Mesodermal cell (in vitro differentiated cells): Measurements from ENCODE around the gene SPOP.

Experiments
- H3K27ac ChIP-seq: 2 replicates; pipeline ENCODE4 v1.7.0; 2013; ENCODE audit warnings: mild to moderate bottlenecking, low read depth, low read length, moderate library complexity; ENCODE audit not compliant: severe bottlenecking
- H3K36me3 ChIP-seq: 2 replicates; pipeline ENCODE4 v1.7.1; 2013; ENCODE audit warnings: mild to moderate bottlenecking, low read length, moderate library complexity; ENCODE audit not compliant: control insufficient read depth, insufficient read depth
- H3K4me1 ChIP-seq: one replicate; pipeline ENCODE4 v1.7.1; 2013; ENCODE audit warnings: mild to moderate bottlenecking, low read length; ENCODE audit not compliant: insufficient read depth, control insufficient read depth, poor library complexity, severe bottlenecking
- H3K4me3 ChIP-seq: 2 replicates; pipeline ENCODE4 v1.7.0; 2013; ENCODE audit warnings: low read length, control low read depth, mild to moderate bottlenecking; ENCODE audit not compliant: insufficient read depth, poor library complexity, severe bottlenecking; ENCODE audit errors: extremely low read depth
- H3K9me3 ChIP-seq: 2 replicates; pipeline ENCODE4 v1.7.1; 2013; ENCODE audit warnings: mild to moderate bottlenecking, low read length, moderate library complexity; ENCODE audit not compliant: control insufficient read depth
- WGBS, 2 experiments: methylation state at CpG; one replicate each; pipeline ENCODE4 v1.1.5; 2013; ENCODE audit warnings: missing lambda C conversion rate in 2 of 2; ENCODE audit not compliant: insufficient coverage in 2 of 2; 5-methylcytosine and 5-hydroxymethylcytosine counted together

The SPOP gene

GRCh38 chr17:49633250-49633649 lies 44.6 kb downstream of the SPOP start:
- H3K36me3 ChIP-seq, result peaks cover 4% of the 10 kb centered on the region
- H3K4me3 ChIP-seq, result no peak overlapping the region
- H3K4me1 ChIP-seq, result peaks cover 5% of the 10 kb centered on the region
- WGBS, 2 experiments, result 100% methylated on average over 2 of the region's 2 CpGs; no CpG with 5 or more reads in 1 of the 2 experiments
- no peaks in the 10 kb centered on the region for H3K9me3 ChIP-seq
- no peak overlapping the region for H3K27ac ChIP-seq

DNA sequence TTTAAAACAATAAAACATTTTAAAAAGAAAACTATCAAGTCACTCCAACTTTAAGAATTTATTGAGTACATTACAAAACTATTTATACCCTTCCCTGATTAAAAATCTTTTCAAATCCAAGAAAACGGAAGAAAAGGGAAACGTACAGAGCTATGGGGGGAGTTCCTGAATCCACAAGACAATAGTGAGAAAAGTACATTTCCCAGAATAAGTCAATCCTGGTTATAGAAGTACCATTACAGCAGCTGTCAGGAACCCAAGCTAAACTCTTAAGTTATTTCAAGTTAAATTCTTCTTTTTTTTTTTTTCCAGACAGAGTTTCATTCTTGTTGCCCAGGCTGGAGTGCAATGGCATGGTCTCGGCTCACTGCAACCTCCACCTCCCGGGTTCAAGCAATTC lies 45.7 kb downstream of the SPOP start:
- Histone ChIP-seq H3K9me3 (no peaks in the 10 kb centered on the region), H3K36me3 (peaks cover 4% of the 10 kb centered on the region), H3K27ac (no peak overlapping the region), H3K4me3 (no peak overlapping the region), H3K4me1 (peaks cover 5% of the 10 kb centered on the region)
- 100% methylated on average over 2 of the region's 4 CpGs for WGBS, 2 experiments

GRCh38 chr17:49631496-49631895 lies 46.4 kb downstream of the SPOP start:
- H3K9me3 ChIP-seq, result no peaks in the 10 kb centered on the region
- no peak overlapping the region for H3K27ac ChIP-seq
- WGBS, 2 experiments, result 100% methylated on average over 1 of the region's 1 CpG
- peaks cover 5% of the 10 kb centered on the region for H3K4me1 ChIP-seq
- H3K4me3 ChIP-seq, result no peak overlapping the region
- H3K36me3 ChIP-seq, result peaks cover 4% of the 10 kb centered on the region

GRCh38 chr17:49630113-49630900 lies 47.6 kb downstream of the SPOP start:
- WGBS, 2 experiments, result no CpG with 5 or more reads among the region's 6 CpGs
- Histone ChIP-seq H3K9me3 (no peaks in the 10 kb centered on the region), H3K4me1 (peaks cover 5% of the 10 kb centered on the region), H3K36me3 (peaks cover 2% of the 10 kb centered on the region), H3K27ac (no peak overlapping the region), H3K4me3 (no peak overlapping the region)

GRCh38 chr17:49629447-49629846 lies 48.5 kb downstream of the SPOP start:
- peaks cover 5% of the 10 kb centered on the region for H3K4me1 ChIP-seq
- H3K4me3 ChIP-seq, result no peak overlapping the region

DNA sequence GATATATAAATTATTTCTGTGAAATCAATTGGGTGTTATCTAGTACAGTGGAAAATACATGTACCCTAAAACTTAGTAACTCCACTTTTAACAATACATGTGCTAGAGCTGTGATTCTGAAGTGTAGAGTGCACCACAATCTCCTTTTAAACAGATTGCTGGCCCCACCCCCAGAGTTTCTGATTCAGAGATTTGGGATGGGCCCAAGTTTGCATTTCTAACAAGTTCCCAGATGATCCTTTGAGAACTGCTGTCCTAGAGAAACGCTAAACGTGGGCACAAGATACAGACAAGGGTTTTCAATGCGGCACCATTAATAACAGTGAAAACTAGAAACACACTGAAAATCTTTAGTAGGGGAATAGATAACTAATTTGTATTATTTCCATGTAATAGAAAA lies 53.0 kb downstream of the SPOP start:
- Histone ChIP-seq H3K9me3 (no peaks in the 10 kb centered on the region), H3K36me3 (peaks cover 39% of the 10 kb centered on the region), H3K4me1 (no peaks in the 10 kb centered on the region), H3K27ac (no peak overlapping the region), H3K4me3 (no peak overlapping the region)
- no CpG with 5 or more reads among the region's 3 CpGs for WGBS, 2 experiments

More at GRCh38 chr17:49629447-49629846, 48.5 kb downstream of the SPOP start:
- Histone ChIP-seq H3K9me3 (no peaks in the 10 kb centered on the region), H3K36me3 (peaks cover 2% of the 10 kb centered on the region), H3K27ac (no peak overlapping the region)

- H3K4me1 ChIP-seq, result no peaks in the 10 kb centered on the region
- no peak overlapping the region for H3K27ac ChIP-seq
- WGBS, 2 experiments, result no CpG with 5 or more reads among the region's 2 CpGs
These were observed 55.9 kb downstream of the SPOP start for GRCh38 chr17:49621946-49622529.

DNA sequence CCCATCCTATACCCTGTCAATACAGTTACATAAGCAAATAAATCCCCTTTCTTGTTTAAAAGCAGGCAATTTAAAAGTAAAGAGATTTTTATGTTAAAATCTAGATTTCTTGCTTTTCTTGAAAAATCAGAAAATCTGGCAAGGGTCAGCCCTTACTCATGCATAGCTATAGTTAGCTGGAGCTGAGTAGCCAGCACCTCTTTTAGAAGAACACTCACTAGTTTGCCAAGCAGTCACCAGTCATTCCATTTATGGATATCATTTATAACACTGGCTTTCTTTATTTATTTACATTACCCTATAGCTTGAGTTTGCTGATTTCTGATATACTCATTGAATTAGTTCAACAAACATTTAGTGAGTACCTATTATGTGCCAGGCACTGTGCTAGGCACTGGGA lies 56.5 kb downstream of the SPOP start:
- Histone ChIP-seq H3K36me3 (peaks cover 63% of the 10 kb centered on the region), H3K27ac (no peak overlapping the region), H3K4me1 (no peaks in the 10 kb centered on the region), H3K4me3 (no peak overlapping the region), H3K9me3 (no peaks in the 10 kb centered on the region)

More at GRCh38 chr17:49621946-49622529, 55.9 kb downstream of the SPOP start:
- Histone ChIP-seq H3K4me3 (no peak overlapping the region), H3K36me3 (peaks cover 60% of the 10 kb centered on the region), H3K9me3 (no peaks in the 10 kb centered on the region)

DNA sequence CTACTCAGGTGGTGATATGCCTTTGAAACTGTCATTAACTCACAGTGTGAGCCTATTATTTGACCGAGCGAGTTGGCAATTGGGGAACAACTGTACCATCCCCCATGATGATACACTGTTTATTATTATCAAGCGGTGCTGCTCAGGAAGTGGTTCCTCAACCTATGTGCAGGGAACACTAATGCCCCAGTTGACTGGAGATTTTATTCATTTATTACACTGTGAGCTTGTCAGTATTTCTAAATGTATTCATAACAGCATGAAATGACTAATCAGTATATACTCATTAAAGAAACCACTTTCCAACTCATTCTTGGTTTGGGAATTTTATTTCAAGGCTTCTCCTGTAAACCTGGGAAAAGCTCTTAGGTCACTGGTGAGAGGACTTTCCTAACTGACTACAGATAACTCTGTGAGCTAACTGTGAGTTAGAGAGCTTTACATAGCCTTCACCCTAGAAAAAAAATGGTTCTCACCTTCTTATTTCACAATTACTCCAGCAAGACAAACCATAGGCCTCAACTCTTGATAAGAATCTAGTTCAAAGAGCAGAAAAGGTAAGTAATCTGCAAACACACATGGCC lies 59.8 kb downstream of the SPOP start:
- Histone ChIP-seq H3K36me3 (peaks cover 63% of the 10 kb centered on the region), H3K4me3 (no peak overlapping the region), H3K27ac (no peak overlapping the region), H3K4me1 (no peaks in the 10 kb centered on the region), H3K9me3 (no peaks in the 10 kb centered on the region)
- 94 to 100% methylated on average over 2 to 3 of the region's 3 CpGs for WGBS, 2 experiments

DNA sequence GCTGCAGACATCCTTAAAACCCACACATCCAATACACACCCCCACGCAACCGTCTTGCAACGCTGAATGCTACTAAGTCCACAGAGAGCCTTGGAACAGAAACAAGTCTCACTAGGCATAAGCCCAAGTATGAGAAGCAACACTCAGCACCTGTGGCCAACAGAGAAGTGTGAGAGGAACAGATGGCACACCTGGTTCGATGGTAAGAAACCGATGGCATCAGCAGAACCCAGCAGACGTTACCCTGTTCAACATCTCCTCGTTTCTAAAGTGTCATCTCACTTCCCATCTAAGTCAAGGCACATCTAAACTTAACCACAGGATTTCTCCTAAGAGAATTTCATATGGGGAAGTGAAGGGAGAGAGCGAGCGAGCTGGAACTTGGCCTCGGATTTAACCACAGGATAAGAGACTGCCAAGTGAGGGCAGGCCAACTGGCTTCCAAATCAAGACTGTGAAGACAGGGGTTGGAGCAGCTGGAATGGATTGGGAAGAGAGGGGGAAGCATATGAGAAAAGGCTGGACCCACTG lies 61.2 kb downstream of the SPOP start:
- peak overlapping the region; percentile 7 for H3K27ac ChIP-seq
- WGBS, 2 experiments, result 90 to 96% methylated on average over 4 to 8 of the region's 10 CpGs
- peaks cover 58% of the 10 kb centered on the region for H3K36me3 ChIP-seq
- no peak overlapping the region for H3K4me3 ChIP-seq
- no peaks in the 10 kb centered on the region for H3K4me1 ChIP-seq
- no peaks in the 10 kb centered on the region for H3K9me3 ChIP-seq

GRCh38 chr17:49616086-49616485 lies 61.8 kb downstream of the SPOP start:
- no peaks in the 10 kb centered on the region for H3K9me3 ChIP-seq
- no peak overlapping the region for H3K4me3 ChIP-seq
- H3K4me1 ChIP-seq, result no peaks in the 10 kb centered on the region
- H3K36me3 ChIP-seq, result peaks cover 57% of the 10 kb centered on the region
- no peak overlapping the region for H3K27ac ChIP-seq
- WGBS, 2 experiments, result 100% methylated on average over 1 of the region's 3 CpGs
